Measurements from ENCODE around the gene SMARCB1.

Gene SMARCB1

GRCh38 chr22:23826510-23827350, 40.0 kb downstream of the SMARCB1 start:
- Histone ChIP-seq H3K9me3 (ENCODE audit: low read length) (no peaks in the 10 kb centered on the region), H3K79me2 (ENCODE audit: insufficient read depth, low read length) (peaks cover 7% of the 10 kb centered on the region; the same call in 1 of the 2 replicates), H3K4me3 (ENCODE audit: low read depth, low read length, poor library complexity, severe bottlenecking) (no peak overlapping the region), H3K9ac (ENCODE audit: low read length) (no peak overlapping the region), H3K4me1 (ENCODE audit: insufficient read depth, low read length, severe bottlenecking) (peaks cover 9% of the 10 kb centered on the region), H3F3A (ENCODE audit: insufficient read depth, low read length) (no peaks in the 10 kb centered on the region), H3K27me3 (ENCODE audit: insufficient read depth, low read length) (no peaks in the 10 kb centered on the region), H4K20me1 (ENCODE audit: insufficient read depth, low read length) (no peaks in the 10 kb centered on the region), H3K9me2 (ENCODE audit: low read depth, low read length) (no peaks in the 10 kb centered on the region), H3K36me3 (ENCODE audit: insufficient read depth, low read length) (peaks cover 97% of the 10 kb centered on the region), H2AFZ (ENCODE audit: low read length) (no peak overlapping the region), H3K4me2 (ENCODE audit: low read length) (no peak overlapping the region), H3K27ac (ENCODE audit: low read depth, low read length, poor library complexity, severe bottlenecking) (peak overlapping the region; percentile 79)
- TF ChIP-seq EZH2 (IDR thresholded peaks at IDR 0.05; ENCODE audit: borderline replicate concordance, low read length) = no peak
- TF ChIP-seq CTCF (IDR thresholded peaks at IDR 0.05; ENCODE audit: low read length) = no peak

DNA sequence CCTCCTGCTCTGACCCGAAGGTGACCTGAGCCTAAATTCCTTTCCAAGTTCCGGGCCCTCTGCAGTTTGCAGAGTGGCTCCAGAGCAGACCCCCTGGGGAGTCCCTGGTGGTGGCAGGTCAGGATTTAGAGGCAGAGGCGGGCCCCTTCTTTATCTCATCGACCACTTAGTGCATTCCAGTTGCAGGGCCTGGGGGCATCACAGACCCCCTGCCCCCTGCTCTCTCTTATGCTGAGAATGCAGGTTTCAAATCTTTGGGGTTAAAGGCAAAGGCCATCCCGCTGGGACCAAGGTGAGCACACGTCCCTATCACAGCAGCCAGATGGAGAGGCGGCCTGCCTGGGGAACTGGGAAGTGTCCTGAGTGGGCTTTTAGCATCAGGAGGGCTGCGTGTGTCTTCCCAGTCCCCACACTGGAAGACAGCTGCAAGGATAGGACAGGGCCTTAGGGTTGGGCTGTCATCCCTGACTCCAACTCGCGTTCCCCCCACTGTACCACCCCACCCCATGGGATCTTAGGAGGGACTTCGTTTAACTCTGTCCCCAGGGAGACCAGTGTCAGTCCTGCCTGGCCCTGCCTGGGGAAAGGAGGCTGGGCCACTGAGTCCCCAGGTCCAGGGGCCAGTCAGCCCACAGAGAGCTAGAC, 40.7 kb downstream of the SMARCB1 start:
- Histone ChIP-seq H3K27me3 (ENCODE audit: insufficient read depth, low read length) (no peaks in the 10 kb centered on the region), H3F3A (ENCODE audit: insufficient read depth, low read length) (no peaks in the 10 kb centered on the region), H3K9me2 (ENCODE audit: low read depth, low read length) (no peaks in the 10 kb centered on the region), H3K27ac (ENCODE audit: low read depth, low read length, poor library complexity, severe bottlenecking) (peak overlapping the region; percentile 79), H4K20me1 (ENCODE audit: insufficient read depth, low read length) (no peaks in the 10 kb centered on the region), H3K9me3 (ENCODE audit: low read length) (no peaks in the 10 kb centered on the region), H3K4me3 (ENCODE audit: low read depth, low read length, poor library complexity, severe bottlenecking) (no peak overlapping the region), H2AFZ (ENCODE audit: low read length) (no peak overlapping the region), H3K9ac (ENCODE audit: low read length) (no peak overlapping the region), H3K36me3 (ENCODE audit: insufficient read depth, low read length) (peaks cover 97% of the 10 kb centered on the region), H3K79me2 (ENCODE audit: insufficient read depth, low read length) (peaks cover 7% of the 10 kb centered on the region; the same call in 1 of the 2 replicates), H3K4me2 (ENCODE audit: low read length) (no peak overlapping the region), H3K4me1 (ENCODE audit: insufficient read depth, low read length, severe bottlenecking) (peaks cover 9% of the 10 kb centered on the region)
- TF ChIP-seq CTCF (IDR thresholded peaks at IDR 0.05; ENCODE audit: low read length) (no peak), EZH2 (IDR thresholded peaks at IDR 0.05; ENCODE audit: borderline replicate concordance, low read length) (no peak)

DNA sequence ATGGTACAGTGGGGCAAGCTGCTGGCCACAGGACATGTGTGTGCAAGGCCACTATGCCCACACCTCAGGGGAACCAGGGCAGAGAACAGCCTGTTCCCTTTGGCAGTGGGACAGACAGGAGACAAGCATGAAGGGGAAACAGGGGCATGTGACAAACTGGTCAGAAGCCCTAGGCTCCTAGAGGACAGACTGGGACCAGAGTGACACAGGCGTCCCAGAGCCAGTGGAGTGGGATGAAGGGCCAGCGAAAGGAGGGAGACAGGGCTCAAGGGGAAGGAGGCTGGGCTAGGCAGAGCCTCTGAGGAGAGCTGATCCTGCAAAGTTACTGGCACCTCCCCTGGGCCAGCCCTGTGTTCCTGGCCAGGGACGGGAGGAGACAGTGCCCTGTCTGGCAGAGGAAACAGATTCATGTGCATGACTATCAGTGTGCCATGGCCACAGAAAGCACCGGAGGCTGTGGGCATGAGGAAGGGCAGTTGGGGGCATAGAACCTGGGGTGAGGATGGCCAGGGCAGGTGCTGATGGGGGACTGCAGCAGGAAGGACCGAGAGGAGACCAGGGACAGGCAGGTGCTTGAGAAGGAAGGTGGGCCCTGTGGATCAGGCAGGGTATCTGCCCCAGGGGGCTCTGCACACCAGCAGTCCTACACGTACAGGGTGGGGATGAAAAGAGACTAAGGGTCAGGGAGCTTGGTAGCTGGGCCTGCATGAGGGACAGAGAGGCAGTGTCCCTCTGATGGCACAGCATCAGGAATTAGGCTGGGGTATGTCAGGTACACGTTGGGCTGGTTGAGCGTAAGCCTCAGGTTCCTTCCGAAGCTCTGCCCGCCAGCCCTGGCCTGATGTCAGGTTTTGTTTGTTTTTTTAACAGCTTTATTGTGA, 42.3 kb downstream of the SMARCB1 start:
- peaks cover 9% of the 10 kb centered on the region for H3K4me1 ChIP-seq (ENCODE audit: insufficient read depth, low read length, severe bottlenecking)
- no peak for TF ChIP-seq CTCF (IDR thresholded peaks at IDR 0.05; ENCODE audit: low read length)
- no peak for TF ChIP-seq EZH2 (IDR thresholded peaks at IDR 0.05; ENCODE audit: borderline replicate concordance, low read length)

More for the DNA sequence above, 42.3 kb downstream of the SMARCB1 start:
- Histone ChIP-seq H3K36me3 (ENCODE audit: insufficient read depth, low read length) (peaks cover 97% of the 10 kb centered on the region), H3K9me3 (ENCODE audit: low read length) (no peaks in the 10 kb centered on the region), H3K4me3 (ENCODE audit: low read depth, low read length, poor library complexity, severe bottlenecking) (no peak overlapping the region), H2AFZ (ENCODE audit: low read length) (no peak overlapping the region), H3K27me3 (ENCODE audit: insufficient read depth, low read length) (no peaks in the 10 kb centered on the region), H3K9ac (ENCODE audit: low read length) (no peak overlapping the region), H3K9me2 (ENCODE audit: low read depth, low read length) (no peaks in the 10 kb centered on the region), H3F3A (ENCODE audit: insufficient read depth, low read length) (no peaks in the 10 kb centered on the region), H3K4me2 (ENCODE audit: low read length) (no peak overlapping the region), H3K27ac (ENCODE audit: low read depth, low read length, poor library complexity, severe bottlenecking) (no peak overlapping the region), H4K20me1 (ENCODE audit: insufficient read depth, low read length) (no peaks in the 10 kb centered on the region), H3K79me2 (ENCODE audit: insufficient read depth, low read length) (peaks cover 7% of the 10 kb centered on the region; the same call in 1 of the 2 replicates)

Data from OCI-LY1 (cell line).